H1 (cell line): ENCODE results near the gene STIM1. TPM values are rescaled to one million over a fixed set of nuclear protein-coding genes. Genes with fewer than 3 reads are reported as not detected.
A peak's percentile ranks its signal among the peaks of the same experiment; 100 is the strongest.

Experiments
- CTCF ChIA-PET: fragments of 300-600 bp; sonication (Branson Sonifier 250); formaldehyde crosslinking; loops from one replicate; lab custom pipeline; 2021; ENCODE audit not compliant: partially characterized antibody; lab: Charles Lee
- POLR2A ChIA-PET: fragments of 300-600 bp; sonication (Branson Sonifier 250); formaldehyde crosslinking; loops from one replicate; lab custom pipeline; 2021; ENCODE audit warnings: inconsistent platforms; ENCODE audit not compliant: partially characterized antibody; lab: Charles Lee
- DNase-seq, 2 experiments: peaks; one replicate each; pipeline versions ENCODE4 v3.0.0 to v3.0.0-alpha.2; 2010 to 2022; ENCODE audit warnings: low spot score in 2 of 2, low read depth in 1 of 2, mixed read lengths in 1 of 2
- FAIRE-seq: peaks from 2 replicates; lab custom pipeline; 2011; peaks lifted over from hg19 to GRCh38; lab: Jason Lieb, UNC
- H2AFZ ChIP-seq: 2 replicates; pipeline ENCODE4 v1.8.1; 2012; ENCODE audit warnings: low read length, inconsistent platforms
- H2AK5ac ChIP-seq: 2 replicates; pipeline ENCODE4 v1.6.1; 2013; ENCODE audit warnings: low read depth, low read length
- H2BK120ac ChIP-seq: replicated peaks from 2 replicates; pipeline ENCODE3; 2013; ENCODE audit warnings: low read depth, low read length, inconsistent platforms
- H2BK12ac ChIP-seq: 2 replicates; pipeline ENCODE4 v1.6.1; 2013; ENCODE audit warnings: low read depth, low read length
- H2BK15ac ChIP-seq: 2 replicates; pipeline ENCODE4 v1.6.1; 2013; ENCODE audit warnings: low read length
- H2BK20ac ChIP-seq: 2 replicates; pipeline ENCODE4 v1.6.1; 2013; ENCODE audit warnings: low read length
- H2BK5ac ChIP-seq: 2 replicates; pipeline ENCODE4 v1.6.1; 2013; ENCODE audit warnings: low read depth, low read length
- H3K14ac ChIP-seq: 2 replicates; pipeline ENCODE4 v1.6.1; 2013; ENCODE audit warnings: inconsistent platforms; ENCODE audit not compliant: insufficient read length
- H3K18ac ChIP-seq: 2 replicates; pipeline ENCODE4 v1.6.1; 2013; ENCODE audit warnings: low read length; ENCODE audit errors: extremely low read depth
- H3K23ac ChIP-seq: 2 replicates; pipeline ENCODE4 v1.6.1; 2013; ENCODE audit warnings: inconsistent platforms; ENCODE audit not compliant: insufficient read length
- H3K23me2 ChIP-seq: 2 replicates; pipeline ENCODE4 v1.6.1; 2013; ENCODE audit warnings: low read depth, low read length
- H3K27ac ChIP-seq: 2 replicates; pipeline ENCODE4 v1.6.1; 2011; ENCODE audit warnings: low read depth, low read length, inconsistent platforms
- H3K27me3 ChIP-seq, 4 experiments: replicated peaks in 1 of 4; 1 replicate in 1 of 4; 2 replicates in 3 of 4; pipeline versions ENCODE4 v1.6.1 to v1.8.1; 2011 to 2013; ENCODE audit warnings: low read length in 3 of 4, mild to moderate bottlenecking in 3 of 4, inconsistent platforms in 2 of 4, mixed read lengths in 2 of 4, moderate library complexity in 1 of 4; ENCODE audit not compliant: control insufficient read depth in 3 of 4, insufficient read depth in 3 of 4; ENCODE audit errors: extremely low read depth in 1 of 4
- H3K36me3 ChIP-seq, 4 experiments: 2 replicates each; pipeline versions ENCODE4 v1.6.1 to v1.8.1; 2011 to 2013; ENCODE audit warnings: mild to moderate bottlenecking in 4 of 4, low read length in 3 of 4, moderate library complexity in 2 of 4, control low read depth in 1 of 4, inconsistent platforms in 1 of 4; ENCODE audit not compliant: insufficient read depth in 4 of 4, control insufficient read depth in 2 of 4
- H3K4ac ChIP-seq: replicated peaks from 2 replicates; pipeline ENCODE3; 2013; ENCODE audit warnings: low read length, low read depth, mixed read lengths, inconsistent platforms; ENCODE audit not compliant: insufficient read length
- H3K4me1 ChIP-seq, 4 experiments: replicated peaks in 1 of 4; 1 replicate in 1 of 4; 2 replicates in 3 of 4; pipeline versions ENCODE4 v1.6.1 to v1.8.1; 2011 to 2013; ENCODE audit warnings: low read length in 3 of 4, inconsistent platforms in 2 of 4, mixed read lengths in 1 of 4; ENCODE audit not compliant: insufficient read depth in 4 of 4, control insufficient read depth in 3 of 4
- H3K4me2 ChIP-seq, 2 experiments: 2 replicates each; pipeline versions ENCODE4 v1.6.1 to v1.8.1; 2011 to 2013; ENCODE audit warnings: low read depth in 2 of 2, low read length in 2 of 2, control low read depth in 1 of 2, inconsistent platforms in 1 of 2, mild to moderate bottlenecking in 1 of 2; ENCODE audit not compliant: insufficient read depth in 1 of 2
- H3K4me3 ChIP-seq, 4 experiments: fragments of 200-600, 300-600 bp in 1 of 4; sonication (generic), shearing (Covaris generic), sonication (Bioruptor Twin) in 1 of 4; 2 replicates each; pipeline versions ENCODE4 v1.5.1 to v1.8.1; 2011 to 2016; ENCODE audit warnings: low read length in 4 of 4, low read depth in 3 of 4, control low read depth in 2 of 4, inconsistent platforms in 2 of 4, mild to moderate bottlenecking in 2 of 4, mixed read lengths in 1 of 4, moderate library complexity in 1 of 4; ENCODE audit not compliant: insufficient read depth in 2 of 4; ENCODE audit errors: extremely low read depth in 1 of 4
- H3K56ac ChIP-seq: replicated peaks from 2 replicates; pipeline ENCODE3; 2013; ENCODE audit warnings: low read depth, mild to moderate bottlenecking, mixed read lengths, low read length, inconsistent platforms; ENCODE audit not compliant: insufficient read length
- H3K79me1 ChIP-seq: 2 replicates; pipeline ENCODE4 v1.6.1; 2013; ENCODE audit warnings: low read depth, low read length, control low read depth
- H3K79me2 ChIP-seq, 2 experiments: 2 replicates each; pipeline versions ENCODE4 v1.6.1 to v1.8.1; 2012 to 2013; ENCODE audit warnings: low read length in 2 of 2, mild to moderate bottlenecking in 2 of 2, inconsistent platforms in 1 of 2; ENCODE audit not compliant: insufficient read depth in 2 of 2, control insufficient read depth in 1 of 2
- H3K9ac ChIP-seq, 4 experiments: replicated peaks in 1 of 4; 1 replicate in 1 of 4; 2 replicates in 3 of 4; pipeline versions ENCODE4 v1.6.1 to v1.8.1; 2011 to 2013; ENCODE audit warnings: low read depth in 3 of 4, low read length in 3 of 4, control low read depth in 2 of 4, mild to moderate bottlenecking in 2 of 4, moderate library complexity in 2 of 4, inconsistent platforms in 1 of 4; ENCODE audit errors: extremely low read depth in 1 of 4
- H3K9me3 ChIP-seq, 2 experiments: 2 replicates each; pipeline versions ENCODE4 v1.6.1 to v1.8.1; 2012 to 2013; ENCODE audit warnings: mild to moderate bottlenecking in 2 of 2, moderate library complexity in 2 of 2, control low read depth in 1 of 2, inconsistent platforms in 1 of 2, low read depth in 1 of 2, low read length in 1 of 2, mixed read lengths in 1 of 2; ENCODE audit not compliant: insufficient read depth in 2 of 2
- H4K20me1 ChIP-seq, 2 experiments: replicated peaks in 1 of 2; 2 replicates each; pipeline versions ENCODE3 to v1.8.1; 2011 to 2013; ENCODE audit warnings: inconsistent platforms in 2 of 2, low read length in 2 of 2, mild to moderate bottlenecking in 1 of 2; ENCODE audit not compliant: insufficient read depth in 2 of 2, control insufficient read depth in 1 of 2
- H4K5ac ChIP-seq: 2 replicates; pipeline ENCODE4 v1.6.1; 2013; ENCODE audit warnings: low read length, low read depth, mixed read lengths, inconsistent platforms; ENCODE audit not compliant: insufficient read length
- H4K8ac ChIP-seq: 2 replicates; pipeline ENCODE4 v1.8.0; 2013; ENCODE audit warnings: mild to moderate bottlenecking, moderate library complexity, low read length, inconsistent platforms; ENCODE audit not compliant: insufficient read depth; ENCODE audit errors: extremely low read depth
- H4K91ac ChIP-seq: replicated peaks from 2 replicates; pipeline ENCODE3; 2013; ENCODE audit warnings: low read length, mixed read lengths, inconsistent platforms; ENCODE audit not compliant: insufficient read length
- ASH2L ChIP-seq: fragments of 200-600, 300-600 bp; sonication (generic); IDR thresholded peaks from one replicate; pipeline ENCODE4 v1.7.1; 2017; ENCODE audit warnings: low read length
- E2F6 ChIP-seq: IDR thresholded peaks from 2 replicates; pipeline ENCODE4 v1.6.1; 2012; ENCODE audit warnings: inconsistent platforms
- FOSL1 ChIP-seq: IDR thresholded peaks from 2 replicates; pipeline ENCODE4 v1.6.1; 2011; ENCODE audit warnings: mild to moderate bottlenecking, low read depth, low read length, moderate library complexity; ENCODE audit not compliant: insufficient read depth
- HDAC2 ChIP-seq, 2 experiments: fragments of 300-600 bp in 1 of 2; sonication (generic) in 1 of 2; IDR thresholded peaks; 2 replicates each; pipeline ENCODE4 v1.6.1; 2011 to 2012; ENCODE audit warnings: low read depth in 2 of 2, low read length in 2 of 2, mild to moderate bottlenecking in 2 of 2, moderate library complexity in 2 of 2, borderline replicate concordance in 1 of 2, inconsistent platforms in 1 of 2
- PHF8 ChIP-seq: fragments of 200-600 bp; sonication (generic); conservative IDR thresholded peaks from 2 replicates; pipeline ENCODE4 v1.7.1; 2012; ENCODE audit warnings: low read depth, mild to moderate bottlenecking, inconsistent platforms, low read length, moderate library complexity
- SIX5 ChIP-seq: IDR thresholded peaks from 2 replicates; pipeline ENCODE4 v1.6.1; 2011; ENCODE audit warnings: mild to moderate bottlenecking, low read depth, low read length
- TBP ChIP-seq: IDR thresholded peaks from 2 replicates; pipeline ENCODE4 v1.6.1; 2011; ENCODE audit warnings: low read depth, low read length, improper control_type of control experiment
- WGBS, 2 experiments: shearing (Covaris generic) in 1 of 2; methylation state at CpG; one replicate each; pipeline versions ENCODE4 v1.1.6 to v1.1.7; 2013 to 2015; ENCODE audit warnings: low lambda C conversion rate in 2 of 2, mixed read lengths in 2 of 2, inconsistent platforms in 1 of 2, low coverage in 1 of 2, missing lambda C conversion rate in 1 of 2; ENCODE audit not compliant: insufficient replicate concordance in 2 of 2, insufficient coverage in 1 of 2, insufficient read length in 1 of 2; ENCODE audit errors: extremely low coverage in 1 of 2, missing lambda C conversion rate in 1 of 2; 5-methylcytosine and 5-hydroxymethylcytosine counted together
- polyA plus RNA-seq, 7 experiments: library from polyadenylated mRNA; depleted of rRNA in 3 of 7; stranded (reverse) in 5 of 7; unstranded in 2 of 7; fragments of >200 nt in 5 of 7; fragments of 200-250 nt in 2 of 7; gene quantifications; 1 replicate in 5 of 7; 2 replicates in 1 of 7; 4 replicates in 1 of 7; pipeline versions ENCODE4 v1.2.1 to v1.2.3, GENCODE V29; 2011 to 2013; ENCODE audit warnings: missing spikeins in 2 of 7, mixed read lengths in 2 of 7
- total RNA-seq: library from RNA; stranded (reverse); fragmentation: NEBNext Ultra II Directional; extraction: Animal tissue kit (Norgen Biotek cat#: 25700); gene quantifications from 2 replicates; pipeline ENCODE4 v1.2.1, GENCODE V29; 2021
- TF ChIP-seq, protein P1 (sequence below), 3 experiments: IDR thresholded peaks; 1 replicate in 2 of 3; 2 replicates in 1 of 3; pipeline versions ENCODE4 v1.5.1 to v1.6.1; 2011; ENCODE audit warnings: low read length in 3 of 3, mild to moderate bottlenecking in 3 of 3, inconsistent platforms in 2 of 3, low read depth in 1 of 3, moderate library complexity in 1 of 3; ENCODE audit not compliant: insufficient read depth in 1 of 3; ENCODE audit errors: control extremely low read depth in 1 of 3

Gene STIM1
- total and polyA plus RNA-seq, 2 of the 8 experiments (the other 6 are each of a cell fraction or from before 2014, with no cell fraction given) = 11.1 to 12.2 TPM

DNA sequence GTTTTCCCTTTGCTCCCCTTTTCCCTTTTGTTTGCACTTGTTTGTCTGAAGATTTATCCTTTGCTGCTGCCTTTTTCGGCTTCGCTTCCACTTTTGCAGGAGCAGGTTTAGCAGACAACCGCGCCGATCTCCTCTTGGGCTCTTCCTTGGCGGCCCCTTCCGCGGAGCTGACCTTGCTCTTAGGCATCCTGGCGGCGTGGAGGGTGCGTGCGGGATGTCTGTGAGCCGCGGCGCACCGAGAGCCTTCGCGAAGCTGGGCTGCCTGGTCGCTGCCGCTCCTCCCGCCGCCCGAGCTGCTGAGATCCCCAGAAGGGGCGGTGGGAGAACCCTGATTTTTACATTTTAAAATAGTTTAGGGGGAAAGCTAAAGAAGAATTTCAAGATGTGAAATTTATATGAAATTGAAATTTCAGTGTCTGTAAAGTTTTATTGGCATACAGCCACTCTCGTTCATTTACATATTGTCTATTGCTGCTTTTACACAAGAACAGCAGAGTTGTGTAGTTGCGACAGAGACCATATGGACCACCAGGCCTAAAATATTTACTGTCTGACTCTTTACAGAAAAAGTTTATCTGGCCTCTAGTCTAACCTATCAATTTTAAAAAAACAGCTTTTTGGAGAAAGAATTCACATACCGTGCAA lies 133.9 kb downstream of the STIM1 start:
- Histone ChIP-seq H3K4me3 (peak overlapping the region in 3 of 4 experiments; percentile 15 to 46 (median 18); a peak in 4 of 8 replicates), H2AFZ (peak overlapping the region; percentile 41), H4K20me1 (no peaks in the 10 kb centered on the region)
- TF ChIP-seq SIX5 (no peak), ASH2L (peak; percentile 35), TBP (peak; percentile 51; the same call in 1 of the 2 replicates), PHF8 (no peak), E2F6 (peak; percentile 49), FOSL1 (no peak), HDAC2 (IDR thresholded peaks at IDR 0.05; ENCODE audit: borderline replicate concordance in 1 of 2, low read depth in 2 of 2, low read length in 2 of 2) (peak in 1 of 2 experiments; percentile 64; a peak in 1 of 4 replicates)
- TF ChIP-seq, protein P1, sequence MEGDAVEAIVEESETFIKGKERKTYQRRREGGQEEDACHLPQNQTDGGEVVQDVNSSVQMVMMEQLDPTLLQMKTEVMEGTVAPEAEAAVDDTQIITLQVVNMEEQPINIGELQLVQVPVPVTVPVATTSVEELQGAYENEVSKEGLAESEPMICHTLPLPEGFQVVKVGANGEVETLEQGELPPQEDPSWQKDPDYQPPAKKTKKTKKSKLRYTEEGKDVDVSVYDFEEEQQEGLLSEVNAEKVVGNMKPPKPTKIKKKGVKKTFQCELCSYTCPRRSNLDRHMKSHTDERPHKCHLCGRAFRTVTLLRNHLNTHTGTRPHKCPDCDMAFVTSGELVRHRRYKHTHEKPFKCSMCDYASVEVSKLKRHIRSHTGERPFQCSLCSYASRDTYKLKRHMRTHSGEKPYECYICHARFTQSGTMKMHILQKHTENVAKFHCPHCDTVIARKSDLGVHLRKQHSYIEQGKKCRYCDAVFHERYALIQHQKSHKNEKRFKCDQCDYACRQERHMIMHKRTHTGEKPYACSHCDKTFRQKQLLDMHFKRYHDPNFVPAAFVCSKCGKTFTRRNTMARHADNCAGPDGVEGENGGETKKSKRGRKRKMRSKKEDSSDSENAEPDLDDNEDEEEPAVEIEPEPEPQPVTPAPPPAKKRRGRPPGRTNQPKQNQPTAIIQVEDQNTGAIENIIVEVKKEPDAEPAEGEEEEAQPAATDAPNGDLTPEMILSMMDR (IDR thresholded peaks at IDR 0.05; ENCODE audit: control extremely low read depth in 1 of 3, insufficient read depth in 1 of 3, low read depth in 1 of 3, low read length in 3 of 3) = peak; percentile 6 to 18 (median 8); a peak in 2 of 4 replicates

More for the DNA sequence above, 133.9 kb downstream of the STIM1 start:
- Histone ChIP-seq H4K91ac (no peak overlapping the region), H3K14ac (no peak overlapping the region), H3K18ac (no peak overlapping the region), H3K27ac (no peak overlapping the region), H3K4me1 (no peaks in the 10 kb centered on the region), H2AK5ac (no peak overlapping the region), H3K36me3 (no peaks in the 10 kb centered on the region), H3K23me2 (no peaks in the 10 kb centered on the region), H3K27me3 (no peaks in the 10 kb centered on the region; a peak in 1 of 7 replicates), H3K4ac (no peak overlapping the region), H2BK15ac (no peak overlapping the region), H3K79me1 (no peaks in the 10 kb centered on the region), H3K79me2 (no peaks in the 10 kb centered on the region), H3K23ac (no peak overlapping the region), H4K8ac (no peak overlapping the region), H4K5ac (no peak overlapping the region), H3K4me2 (peak overlapping the region; percentile 30 to 48; a peak in 2 of 4 replicates), H3K9me3 (peaks cover 2 to 3% of the 10 kb centered on the region in 2 experiments; a peak in 2 of 4 replicates), H2BK5ac (no peak overlapping the region), H2BK12ac (no peak overlapping the region), H2BK20ac (no peak overlapping the region), H2BK120ac (no peak overlapping the region), H3K56ac (no peak overlapping the region), H3K9ac (no peak overlapping the region)
- FAIRE-seq (no peak), DNase-seq (peak; percentile 13 to 60)
- WGBS, 2 experiments = 28% methylated on average over 27 of the region's 27 CpGs; no CpG with 5 or more reads in 1 of the 2 experiments
- CTCF ChIA-PET = interaction anchor here (0.9 to 1.7 kb wide), 4 partner anchors 29 to 140 kb away, joined by 3 to 6 read pairs (median 6); partner anchors contain the start of gene STIM1
- POLR2A ChIA-PET = no interaction called here
